Measurements from ENCODE around the gene DERL3.

GRCh38 chr22:23825246-23825905, 13.4 kb downstream of the DERL3 start:
- no peak for TF ChIP-seq CTCF (IDR thresholded peaks at IDR 0.05; ENCODE audit: low read length)
- no peak for TF ChIP-seq EZH2 (IDR thresholded peaks at IDR 0.05; ENCODE audit: borderline replicate concordance, low read length)
